ENCODE measurements around the gene RBKS. TPM values are rescaled to one million over a fixed set of nuclear protein-coding genes. Genes with fewer than 3 reads are reported as not detected.

RBKS gene
- total and polyA plus RNA-seq, 10 donors, result 1.00 to 5.1 (median 2.6) TPM

GRCh38 chr2:27903018-27903417 lies 12.8 kb upstream of the RBKS start:
- intact Hi-C loops (cut with DNase I; ENCODE audit: low total_unique reads), result no loop called here
- H3K4me3 ChIP-seq, result no peak overlapping the region
- DNase-seq, result no peak
- no peaks in the 10 kb centered on the region for H3K27me3 ChIP-seq (replicated peaks in 1 of 7)
- H3K36me3 ChIP-seq, result peaks cover 0 to 35% (median 8%) of the 10 kb centered on the region in 6 donors
- TF ChIP-seq POLR2A (IDR thresholded peaks at IDR 0.05) (no peak), POLR2AphosphoS5 (IDR thresholded peaks at IDR 0.05) (no peak)
- TF ChIP-seq, protein P1, sequence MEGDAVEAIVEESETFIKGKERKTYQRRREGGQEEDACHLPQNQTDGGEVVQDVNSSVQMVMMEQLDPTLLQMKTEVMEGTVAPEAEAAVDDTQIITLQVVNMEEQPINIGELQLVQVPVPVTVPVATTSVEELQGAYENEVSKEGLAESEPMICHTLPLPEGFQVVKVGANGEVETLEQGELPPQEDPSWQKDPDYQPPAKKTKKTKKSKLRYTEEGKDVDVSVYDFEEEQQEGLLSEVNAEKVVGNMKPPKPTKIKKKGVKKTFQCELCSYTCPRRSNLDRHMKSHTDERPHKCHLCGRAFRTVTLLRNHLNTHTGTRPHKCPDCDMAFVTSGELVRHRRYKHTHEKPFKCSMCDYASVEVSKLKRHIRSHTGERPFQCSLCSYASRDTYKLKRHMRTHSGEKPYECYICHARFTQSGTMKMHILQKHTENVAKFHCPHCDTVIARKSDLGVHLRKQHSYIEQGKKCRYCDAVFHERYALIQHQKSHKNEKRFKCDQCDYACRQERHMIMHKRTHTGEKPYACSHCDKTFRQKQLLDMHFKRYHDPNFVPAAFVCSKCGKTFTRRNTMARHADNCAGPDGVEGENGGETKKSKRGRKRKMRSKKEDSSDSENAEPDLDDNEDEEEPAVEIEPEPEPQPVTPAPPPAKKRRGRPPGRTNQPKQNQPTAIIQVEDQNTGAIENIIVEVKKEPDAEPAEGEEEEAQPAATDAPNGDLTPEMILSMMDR (IDR thresholded peaks at IDR 0.05 in 8 of 11, conservative IDR thresholded peaks at IDR 0.05 in 3 of 11), result no peak
- no peak overlapping the region for H3K27ac ChIP-seq
- no peaks in the 10 kb centered on the region for H3K9me3 ChIP-seq
- H3K4me1 ChIP-seq, result peaks cover under 1 to 20% (median 9%) of the 10 kb centered on the region in 6 donors
- 67 to 78% (median 75%) methylated on average over 2 of the region's 2 CpGs for WGBS, 5 donors

GRCh38 chr2:27902098-27902497 lies 11.9 kb upstream of the RBKS start:
- intact Hi-C loops (cut with DNase I; ENCODE audit: low total_unique reads), result no loop called here
- Histone ChIP-seq H3K9me3 (no peaks in the 10 kb centered on the region), H3K27ac (no peak overlapping the region), H3K36me3 (peaks cover 0 to 37% (median 8%) of the 10 kb centered on the region in 6 donors), H3K4me1 (peaks cover 5 to 29% (median 14%) of the 10 kb centered on the region in 6 donors), H3K4me3 (no peak overlapping the region), H3K27me3 (replicated peaks in 1 of 7) (no peaks in the 10 kb centered on the region)
- DNase-seq, result no peak
- WGBS, 5 donors, result 76 to 85% (median 78%) methylated on average over 1 of the region's 1 CpG
- TF ChIP-seq POLR2A (IDR thresholded peaks at IDR 0.05), result no peak
- TF ChIP-seq, protein P1 (IDR thresholded peaks at IDR 0.05 in 8 of 11, conservative IDR thresholded peaks at IDR 0.05 in 3 of 11), result no peak
- no peak for TF ChIP-seq POLR2AphosphoS5 (IDR thresholded peaks at IDR 0.05)

DNA sequence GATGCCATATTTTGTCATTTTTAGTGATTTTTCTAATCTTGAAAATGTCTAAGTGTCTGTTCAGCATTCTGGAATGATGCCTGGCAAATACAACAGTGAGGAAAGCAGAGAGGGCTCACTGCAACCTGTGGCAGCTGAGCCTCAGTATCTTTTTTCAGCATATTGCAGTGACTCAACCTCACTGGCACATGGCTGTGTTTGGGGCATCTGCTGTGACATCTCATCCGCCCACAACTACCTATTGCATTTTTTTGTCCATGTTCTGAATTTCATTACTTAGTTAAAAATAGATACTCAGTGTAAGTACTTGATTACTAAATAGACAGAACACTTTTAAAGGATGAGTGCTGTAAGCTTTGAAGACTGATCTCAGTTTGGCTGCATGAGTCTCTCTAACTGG lies 11.0 kb upstream of the RBKS start:
- no peak for DNase-seq
- WGBS, 5 donors, result 75 to 92% (median 86%) methylated on average over 1 of the region's 1 CpG
- Histone ChIP-seq H3K27ac (no peak overlapping the region), H3K4me1 (peaks cover 5 to 31% (median 12%) of the 10 kb centered on the region in 6 donors), H3K27me3 (replicated peaks in 1 of 7) (no peaks in the 10 kb centered on the region), H3K9me3 (no peaks in the 10 kb centered on the region), H3K4me3 (no peak overlapping the region), H3K36me3 (peaks cover 0 to 45% (median 14%) of the 10 kb centered on the region in 6 donors)
- intact Hi-C loops (cut with DNase I; ENCODE audit: low total_unique reads), result no loop called here
- TF ChIP-seq POLR2A (IDR thresholded peaks at IDR 0.05) (no peak), POLR2AphosphoS5 (IDR thresholded peaks at IDR 0.05) (no peak)
- TF ChIP-seq, protein P1 (IDR thresholded peaks at IDR 0.05 in 8 of 11, conservative IDR thresholded peaks at IDR 0.05 in 3 of 11), result no peak

DNA sequence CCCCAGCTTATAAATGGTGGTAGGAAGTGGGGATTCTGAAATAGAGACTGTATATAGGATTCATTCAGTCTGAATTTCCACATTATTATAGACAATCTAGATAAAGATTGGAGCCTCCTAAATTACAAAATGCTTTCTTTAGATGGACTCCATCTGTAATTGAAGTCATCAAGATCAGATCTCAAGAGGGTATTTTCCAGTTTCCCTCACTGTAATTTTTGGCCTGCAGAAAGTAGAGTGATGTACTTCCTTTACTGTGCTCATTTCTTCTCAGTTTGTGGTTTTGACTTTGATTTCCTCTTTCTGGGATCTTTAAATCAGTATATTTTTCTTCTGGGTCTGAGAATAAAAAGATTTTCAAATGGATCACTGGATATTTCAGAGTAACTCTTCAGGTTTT lies 7.5 kb upstream of the RBKS start:
- Histone ChIP-seq H3K27ac (peak overlapping the region in 6 of 8 donors; percentile 13 to 49 (median 35)), H3K36me3 (peaks cover 0 to 65% (median 20%) of the 10 kb centered on the region in 6 donors), H3K9me3 (no peaks in the 10 kb centered on the region), H3K4me3 (no peak overlapping the region), H3K4me1 (peaks cover 6 to 42% (median 22%) of the 10 kb centered on the region in 6 donors), H3K27me3 (replicated peaks in 1 of 7) (no peaks in the 10 kb centered on the region)
- no peak for DNase-seq
- intact Hi-C loops (cut with DNase I; ENCODE audit: low total_unique reads), result loop anchor here (10.0 kb wide), 1 partner anchor 123 kb away; the partner anchor contains the start of gene MRPL33
- TF ChIP-seq, protein P1 (IDR thresholded peaks at IDR 0.05 in 8 of 11, conservative IDR thresholded peaks at IDR 0.05 in 3 of 11), result no peak
- no peak for TF ChIP-seq POLR2AphosphoS5 (IDR thresholded peaks at IDR 0.05)
- TF ChIP-seq POLR2A (IDR thresholded peaks at IDR 0.05), result no peak

Measured in spleen (tissue), 11 donors.